ENCODE results near the gene MILR1.

The MILR1 gene

DNA sequence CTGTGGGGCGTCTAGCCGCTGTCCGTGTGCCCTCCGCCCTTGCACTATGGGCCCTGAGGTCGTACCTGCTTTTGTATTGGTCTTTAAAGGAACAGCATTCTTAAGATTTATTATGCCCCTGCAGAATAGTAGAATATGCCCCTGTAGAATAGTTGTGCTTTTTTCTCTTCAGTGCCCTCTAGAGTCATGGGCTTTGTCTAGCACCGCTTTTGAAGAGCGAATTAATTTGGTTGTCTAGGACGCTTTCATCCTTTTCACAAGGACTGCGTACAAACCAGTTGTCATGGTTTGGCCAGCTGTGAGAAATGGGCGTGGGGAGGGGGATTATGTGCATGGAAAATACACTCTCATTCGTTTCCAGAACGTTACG lies 58.5 kb downstream of the MILR1 start:
- peaks cover 51% of the 10 kb centered on the region for H3K36me3 Mint-ChIP-seq (ENCODE audit: low read depth)
- no peaks in the 10 kb centered on the region for H3K27me3 Mint-ChIP-seq (ENCODE audit: low read depth)
- H3K4me1 Mint-ChIP-seq (ENCODE audit: low read depth): peaks cover 39% of the 10 kb centered on the region
- peak overlapping the region; percentile 99 for H3K4me3 Mint-ChIP-seq
- no peaks in the 10 kb centered on the region for H3K9me3 Mint-ChIP-seq
- H3K27ac Mint-ChIP-seq: peak overlapping the region; percentile 100

- Mint-ChIP-seq H3K27ac (no peak overlapping the region), H3K4me3 (peak overlapping the region; percentile 65), H3K27me3 (ENCODE audit: low read depth) (no peaks in the 10 kb centered on the region), H3K36me3 (ENCODE audit: low read depth) (peaks cover 41% of the 10 kb centered on the region), H3K4me1 (ENCODE audit: low read depth) (peaks cover 38% of the 10 kb centered on the region), H3K9me3 (no peaks in the 10 kb centered on the region)
Observed at GRCh38 chr17:64508683-64509082, 59.8 kb downstream of the MILR1 start.

DNA sequence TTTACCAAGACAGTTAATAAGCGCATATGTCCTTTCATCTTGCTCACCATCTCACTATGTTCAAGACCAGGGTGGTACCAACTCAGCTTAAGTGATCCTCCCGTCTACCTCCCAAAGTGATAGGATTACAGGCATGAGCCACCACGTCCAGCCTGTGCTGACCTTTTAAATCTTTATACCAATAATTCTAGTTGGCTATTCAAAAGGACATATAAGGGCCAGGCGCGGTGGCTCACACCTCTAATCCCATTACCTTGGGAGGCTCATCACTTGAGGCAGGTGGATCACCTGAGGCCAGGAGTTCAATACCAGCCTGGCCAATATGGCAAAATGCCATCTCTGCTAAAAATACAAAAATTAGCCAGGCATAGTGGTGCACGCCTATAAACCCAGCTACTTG lies 60.3 kb downstream of the MILR1 start:
- Mint-ChIP-seq H3K27me3 (ENCODE audit: low read depth) (no peaks in the 10 kb centered on the region), H3K27ac (no peak overlapping the region), H3K4me1 (ENCODE audit: low read depth) (peaks cover 33% of the 10 kb centered on the region), H3K9me3 (no peaks in the 10 kb centered on the region), H3K36me3 (ENCODE audit: low read depth) (peaks cover 39% of the 10 kb centered on the region), H3K4me3 (no peak overlapping the region)

DNA sequence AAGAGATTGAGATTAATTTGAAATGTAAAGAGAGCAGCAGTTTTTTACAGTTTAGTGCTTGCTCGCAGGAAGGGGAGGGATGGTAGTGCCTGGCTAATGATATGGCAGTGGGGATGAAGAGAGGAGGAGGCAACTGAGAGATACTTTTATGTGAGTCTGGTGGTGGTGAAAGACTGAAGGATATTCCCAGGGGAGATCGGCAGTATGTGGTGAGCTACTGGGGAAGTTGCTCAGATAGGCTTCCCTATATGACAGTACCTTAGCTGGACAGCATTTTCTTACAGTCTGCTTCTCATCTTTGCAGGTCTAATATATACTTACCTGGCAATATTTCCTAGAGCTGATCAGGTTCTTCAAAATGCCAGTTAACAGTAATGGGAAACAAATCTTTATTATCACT lies 66.5 kb downstream of the MILR1 start:
- Mint-ChIP-seq H3K9me3 (no peaks in the 10 kb centered on the region), H3K4me1 (ENCODE audit: low read depth) (peaks cover 12% of the 10 kb centered on the region), H3K27ac (no peak overlapping the region), H3K4me3 (no peak overlapping the region), H3K36me3 (ENCODE audit: low read depth) (peaks cover 50% of the 10 kb centered on the region), H3K27me3 (ENCODE audit: low read depth) (no peaks in the 10 kb centered on the region)

GRCh38 chr17:64515829-64516228 lies 66.9 kb downstream of the MILR1 start:
- Mint-ChIP-seq H3K27me3 (ENCODE audit: low read depth) (no peaks in the 10 kb centered on the region), H3K27ac (no peak overlapping the region), H3K4me1 (ENCODE audit: low read depth) (peaks cover 12% of the 10 kb centered on the region), H3K4me3 (no peak overlapping the region), H3K36me3 (ENCODE audit: low read depth) (peaks cover 48% of the 10 kb centered on the region), H3K9me3 (no peaks in the 10 kb centered on the region)

All from T-helper 1 cell treated with Interleukin-12 subunit alpha and Interleukin-12 subunit beta and Interleukin-4 antibody, amounts not matched to agents 30 μg/mL and 1 μg/mL, for 36 hours (primary cell).